Measurements from ENCODE around the gene SIGLEC7. TPM values are rescaled to one million over a fixed set of nuclear protein-coding genes. Genes with fewer than 3 reads are reported as not detected.

SIGLEC7 gene
- polyA plus RNA-seq, 1 donor from 2014 or later: not detected

DNA sequence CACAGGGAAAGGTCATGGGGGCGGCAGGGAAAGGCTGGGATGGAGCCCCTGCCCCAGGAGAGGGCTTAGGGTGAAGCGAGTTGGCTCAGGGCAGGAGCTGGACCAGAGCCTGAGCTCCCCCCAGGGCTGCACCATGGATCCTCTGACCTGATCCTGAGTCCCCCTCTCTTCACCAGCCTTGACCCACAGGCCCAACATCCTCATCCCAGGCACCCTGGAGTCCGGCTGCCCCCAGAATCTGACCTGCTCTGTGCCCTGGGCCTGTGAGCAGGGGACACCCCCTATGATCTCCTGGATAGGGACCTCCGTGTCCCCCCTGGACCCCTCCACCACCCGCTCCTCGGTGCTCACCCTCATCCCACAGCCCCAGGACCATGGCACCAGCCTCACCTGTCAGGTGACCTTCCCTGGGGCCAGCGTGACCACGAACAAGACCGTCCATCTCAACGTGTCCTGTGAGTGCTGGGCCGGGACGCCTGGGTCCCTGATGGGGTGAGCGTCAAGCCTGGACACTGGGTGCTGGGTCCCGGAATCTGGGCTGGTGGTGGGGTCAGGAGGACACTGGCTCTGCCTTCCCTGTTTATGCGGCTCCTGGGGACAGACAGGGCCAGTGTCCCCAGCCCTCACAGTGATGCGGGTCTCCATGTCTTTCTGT lies 16.6 kb upstream of the SIGLEC7 start:
- Histone ChIP-seq H3K9ac (ENCODE audit: low read length) (no peak overlapping the region), H3K9me2 (ENCODE audit: insufficient read depth, low read length) (no peaks in the 10 kb centered on the region), H3K36me3 (ENCODE audit: insufficient read depth, low read length) (no peaks in the 10 kb centered on the region), H3K27me3 (ENCODE audit: insufficient read depth, low read depth, low read length) (no peaks in the 10 kb centered on the region), H3K79me2 (replicated peaks; ENCODE audit: insufficient read depth, low read length) (no peaks in the 10 kb centered on the region), H4K20me1 (ENCODE audit: insufficient read depth) (no peaks in the 10 kb centered on the region), H2AFZ (ENCODE audit: low read depth, low read length) (no peak overlapping the region), H3K4me2 (ENCODE audit: low read length) (no peak overlapping the region), H3K4me3 (ENCODE audit: low read length) (no peak overlapping the region), H3K27ac (ENCODE audit: low read length) (no peak overlapping the region), H3F3A (ENCODE audit: insufficient read depth, low read length, poor library complexity, severe bottlenecking) (no peaks in the 10 kb centered on the region), H3K9me3 (ENCODE audit: low read length) (no peaks in the 10 kb centered on the region)
- TF ChIP-seq CTCF (IDR thresholded peaks at IDR 0.05; ENCODE audit: poor library complexity, severe bottlenecking) (no peak), POLR2AphosphoS5 (IDR thresholded peaks at IDR 0.05) (no peak), RAD21 (conservative IDR thresholded peaks at IDR 0.05) (no peak), SMC3 (conservative IDR thresholded peaks at IDR 0.05; ENCODE audit: poor library complexity) (no peak), REST (IDR thresholded peaks at IDR 0.05; ENCODE audit: borderline replicate concordance) (no peak), EP300 (conservative IDR thresholded peaks at IDR 0.05; ENCODE audit: poor library complexity, severe bottlenecking) (no peak), TAF1 (IDR thresholded peaks at IDR 0.05; ENCODE audit: low read depth) (no peak), MXI1 (conservative IDR thresholded peaks at IDR 0.05; ENCODE audit: poor library complexity, severe bottlenecking) (no peak), EZH2 (IDR thresholded peaks at IDR 0.05; ENCODE audit: borderline replicate concordance, insufficient read depth, low read length, poor library complexity, severe bottlenecking) (no peak)

DNA sequence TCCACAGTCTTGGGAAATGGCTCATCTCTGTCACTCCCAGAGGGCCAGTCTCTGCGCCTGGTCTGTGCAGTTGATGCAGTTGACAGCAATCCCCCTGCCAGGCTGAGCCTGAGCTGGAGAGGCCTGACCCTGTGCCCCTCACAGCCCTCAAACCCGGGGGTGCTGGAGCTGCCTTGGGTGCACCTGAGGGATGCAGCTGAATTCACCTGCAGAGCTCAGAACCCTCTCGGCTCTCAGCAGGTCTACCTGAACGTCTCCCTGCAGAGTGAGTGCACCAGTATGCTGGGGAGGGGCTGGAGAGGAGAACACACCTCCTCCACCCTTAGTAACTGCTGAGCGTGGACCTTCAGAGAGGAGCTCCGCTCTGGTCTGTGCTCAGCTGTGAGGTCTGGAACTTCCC lies 15.1 kb upstream of the SIGLEC7 start:
- no peak overlapping the region for H3K4me3 ChIP-seq (ENCODE audit: low read length)
- H3K9ac ChIP-seq (ENCODE audit: low read length): no peak overlapping the region
- no peaks in the 10 kb centered on the region for H3K79me2 ChIP-seq (replicated peaks; ENCODE audit: insufficient read depth, low read length)
- H2AFZ ChIP-seq (ENCODE audit: low read depth, low read length): no peak overlapping the region
- no peaks in the 10 kb centered on the region for H3K27me3 ChIP-seq (ENCODE audit: insufficient read depth, low read depth, low read length)
- no peak for TF ChIP-seq EZH2 (IDR thresholded peaks at IDR 0.05; ENCODE audit: borderline replicate concordance, insufficient read depth, low read length, poor library complexity, severe bottlenecking)
- TF ChIP-seq TAF1 (IDR thresholded peaks at IDR 0.05; ENCODE audit: low read depth): no peak
- TF ChIP-seq RAD21 (conservative IDR thresholded peaks at IDR 0.05): no peak
- no peak for TF ChIP-seq REST (IDR thresholded peaks at IDR 0.05; ENCODE audit: borderline replicate concordance)
- TF ChIP-seq CTCF (IDR thresholded peaks at IDR 0.05; ENCODE audit: poor library complexity, severe bottlenecking): no peak
- H4K20me1 ChIP-seq (ENCODE audit: insufficient read depth): no peaks in the 10 kb centered on the region
- no peak overlapping the region for H3K4me2 ChIP-seq (ENCODE audit: low read length)
- no peaks in the 10 kb centered on the region for H3K36me3 ChIP-seq (ENCODE audit: insufficient read depth, low read length)
- no peak overlapping the region for H3K27ac ChIP-seq (ENCODE audit: low read length)
- no peaks in the 10 kb centered on the region for H3K9me3 ChIP-seq (ENCODE audit: low read length)
- no peaks in the 10 kb centered on the region for H3K9me2 ChIP-seq (ENCODE audit: insufficient read depth, low read length)
- H3F3A ChIP-seq (ENCODE audit: insufficient read depth, low read length, poor library complexity, severe bottlenecking): no peaks in the 10 kb centered on the region

Measured in neural cell (in vitro differentiated cells).